GM21390 (cell line): ENCODE measurements around the gene PARVA.

Experiments
- ATAC-seq: cut with Tn5 transposase; IDR thresholded peaks from one replicate; pipeline ENCODE4 v1.9.1; 2021; ENCODE audit not compliant: unreplicated experiment

The PARVA gene

DNA sequence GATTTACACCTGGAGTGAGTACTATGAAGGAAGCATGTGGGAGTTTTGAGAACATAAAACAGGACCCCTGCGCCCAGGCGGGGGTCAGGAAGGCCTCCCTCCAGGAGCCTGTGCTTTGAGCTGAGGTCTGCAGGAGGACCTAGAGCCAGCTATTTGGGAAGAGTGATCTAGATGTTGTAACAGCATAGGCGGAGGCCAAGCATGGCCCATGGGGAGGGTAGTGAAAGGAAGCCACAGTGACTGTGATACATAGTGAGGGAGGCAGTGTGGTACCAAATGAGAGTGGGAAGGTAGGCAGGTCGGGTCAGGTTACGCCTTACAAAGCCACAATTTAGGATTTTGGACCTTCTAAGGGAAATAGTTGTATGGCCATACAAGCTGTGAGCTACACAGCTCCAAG is 147.5 kb downstream of the PARVA start:
- ATAC-seq, result no peak

DNA sequence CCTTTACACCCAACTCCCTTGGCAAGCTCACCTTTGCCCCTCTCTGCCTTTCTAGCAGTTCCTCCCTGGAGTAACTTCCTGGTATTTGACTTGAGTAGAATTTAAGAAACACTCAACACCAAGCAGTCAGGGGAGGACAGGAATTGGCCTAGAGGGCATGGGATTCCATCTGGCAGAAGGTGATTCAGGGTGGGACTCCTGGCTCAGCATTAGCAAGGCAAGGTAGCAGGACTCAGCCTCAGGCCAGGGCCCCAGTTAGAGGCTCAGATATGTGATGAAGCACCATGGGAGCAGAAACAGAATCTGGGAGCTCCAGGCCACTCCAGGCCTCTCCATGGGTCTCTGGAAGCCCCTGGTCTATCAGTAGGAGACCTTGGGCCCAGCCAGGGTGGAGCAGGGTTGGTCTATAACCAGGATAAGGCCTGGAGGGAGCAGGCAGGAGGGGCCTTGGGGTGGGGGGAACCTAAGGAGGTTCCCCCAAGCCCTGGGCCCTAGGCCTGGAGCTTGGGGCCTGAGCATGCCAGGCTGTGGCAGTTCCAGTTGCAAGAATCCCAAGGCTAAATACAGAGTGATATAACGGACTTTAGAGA is 148.2 kb downstream of the PARVA start:
- no peak for ATAC-seq

DNA sequence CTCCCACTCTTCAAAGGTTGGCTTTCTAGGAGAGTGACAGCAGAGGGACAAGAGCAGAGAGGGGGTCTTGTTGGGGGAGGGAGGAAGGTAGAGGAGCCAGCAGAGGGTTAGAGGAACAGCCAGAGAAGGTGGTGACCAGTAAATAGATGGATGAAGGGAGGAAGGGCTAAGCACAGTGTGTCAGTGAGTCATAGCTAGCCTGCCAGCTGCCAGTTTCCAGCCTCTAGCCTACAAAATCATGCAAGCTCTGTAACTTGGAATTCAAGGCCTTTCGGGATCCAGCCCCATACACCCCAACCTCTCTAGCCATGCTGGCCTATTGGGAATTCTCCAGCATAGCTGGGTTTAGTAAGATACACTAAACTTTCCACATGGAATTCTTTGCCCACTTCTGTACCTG is 149.4 kb downstream of the PARVA start:
- no peak for ATAC-seq

DNA sequence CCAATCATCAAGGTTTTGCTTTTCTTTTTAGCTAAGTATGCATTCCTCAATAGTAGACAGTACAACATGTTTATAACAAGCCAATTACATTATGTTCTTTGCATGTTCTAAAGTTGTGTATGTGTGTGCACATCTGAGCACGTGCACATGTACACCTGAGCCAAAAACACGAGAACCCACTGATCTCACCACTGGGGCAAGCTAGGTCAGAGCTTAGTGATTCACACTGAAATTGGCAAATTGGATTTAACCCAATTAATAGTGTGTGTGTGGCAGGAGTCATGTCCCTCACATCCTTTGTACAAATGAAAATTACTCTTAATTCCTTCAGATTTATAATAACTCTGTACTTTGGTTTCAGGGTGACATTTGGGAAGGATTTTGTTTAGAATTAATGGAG is 151.1 kb downstream of the PARVA start:
- no peak for ATAC-seq

DNA sequence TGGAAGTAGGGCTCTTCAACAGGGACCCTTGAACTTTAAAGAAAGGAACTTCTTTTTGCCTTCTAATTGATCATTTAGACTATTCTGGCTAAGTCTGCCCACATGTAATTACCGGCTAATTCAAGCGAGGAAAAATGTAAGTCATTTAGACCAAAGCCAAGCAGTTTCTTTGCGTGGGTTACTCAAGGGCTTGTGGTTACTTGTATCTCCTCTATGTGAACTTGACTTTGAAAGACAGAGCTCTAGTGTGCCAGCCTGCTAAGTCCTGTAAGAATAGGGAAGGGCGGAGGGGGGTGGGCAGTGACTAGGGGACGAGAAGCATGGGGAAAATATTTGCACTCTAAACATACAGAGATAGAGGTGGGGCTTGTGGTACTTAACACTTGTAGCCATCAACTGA is 151.7 kb downstream of the PARVA start:
- ATAC-seq, result no peak

DNA sequence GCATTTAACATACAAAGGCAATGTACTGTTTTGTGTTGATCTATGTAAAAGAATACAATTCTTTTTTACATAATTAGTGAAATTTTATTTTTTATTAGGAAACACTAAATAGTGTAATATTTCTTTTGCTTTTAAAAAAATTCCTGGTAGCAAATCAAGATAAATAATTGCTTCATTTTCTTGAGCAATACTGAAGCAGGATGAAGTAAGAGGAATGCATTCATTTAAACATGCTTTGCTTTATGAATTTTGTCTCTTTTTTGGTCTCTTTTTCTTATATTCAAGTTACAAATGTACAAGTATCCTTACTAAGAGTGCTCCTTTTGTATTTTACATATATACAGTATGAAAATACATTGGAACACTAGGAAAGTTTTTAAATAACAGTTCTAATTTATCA is 152.4 kb downstream of the PARVA start:
- no peak for ATAC-seq

DNA sequence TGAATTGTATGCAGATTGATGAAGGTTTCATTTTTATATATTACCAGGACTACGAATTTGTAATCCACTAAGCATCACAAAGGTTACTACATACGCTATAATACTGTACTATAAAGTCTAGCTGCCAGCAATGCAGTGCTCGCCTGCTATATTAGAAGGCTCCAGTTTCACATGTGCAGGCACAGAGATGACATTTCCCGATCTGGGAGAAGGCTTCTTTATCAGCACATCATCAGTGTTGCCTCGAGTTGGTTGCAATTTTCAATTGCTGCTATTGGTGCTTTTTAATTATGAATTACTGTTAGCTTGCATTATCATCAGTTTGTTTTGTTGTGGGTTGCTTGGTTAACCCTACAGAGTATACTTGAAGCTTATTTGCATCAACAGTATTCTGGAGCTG is 153.6 kb downstream of the PARVA start:
- ATAC-seq, result no peak

DNA sequence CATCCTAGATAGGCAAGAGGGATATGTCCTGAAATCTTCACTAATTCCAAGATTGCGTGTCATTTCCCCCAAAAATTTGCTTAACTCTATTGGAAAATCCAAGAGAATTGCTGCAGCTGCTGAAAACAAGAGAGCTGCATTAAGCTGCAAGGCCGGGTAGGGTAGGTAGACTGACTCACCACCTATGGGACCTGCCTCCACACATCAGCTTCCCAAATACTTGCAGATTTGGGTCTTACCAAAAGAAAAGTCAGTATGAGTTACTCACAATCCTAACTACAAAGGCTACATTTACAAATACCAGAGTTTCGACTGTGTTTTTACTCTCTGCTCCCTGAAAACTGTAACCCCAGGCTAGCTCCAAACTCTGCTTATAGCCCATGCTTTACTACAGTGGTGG is 154.3 kb downstream of the PARVA start:
- no peak for ATAC-seq

DNA sequence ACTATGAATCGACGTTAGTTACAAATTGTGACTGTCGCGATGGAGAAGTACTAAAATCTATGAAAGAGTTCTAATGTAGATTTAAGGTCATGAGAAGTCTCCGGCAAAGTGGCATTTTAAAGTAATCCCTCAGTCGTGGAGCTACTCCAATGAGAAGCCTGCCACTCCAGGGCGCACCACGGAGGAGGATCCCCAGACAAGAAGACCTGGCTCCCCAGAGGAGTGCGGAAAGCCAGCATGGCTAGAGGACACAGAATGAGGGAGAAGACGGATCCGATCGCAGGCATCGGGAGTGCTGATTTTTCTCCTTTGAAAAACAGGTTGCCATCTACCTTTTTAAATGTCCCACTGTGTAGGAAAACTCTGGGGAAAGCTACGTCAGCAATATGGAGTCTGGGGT is 155.2 kb downstream of the PARVA start:
- ATAC-seq, result no peak

DNA sequence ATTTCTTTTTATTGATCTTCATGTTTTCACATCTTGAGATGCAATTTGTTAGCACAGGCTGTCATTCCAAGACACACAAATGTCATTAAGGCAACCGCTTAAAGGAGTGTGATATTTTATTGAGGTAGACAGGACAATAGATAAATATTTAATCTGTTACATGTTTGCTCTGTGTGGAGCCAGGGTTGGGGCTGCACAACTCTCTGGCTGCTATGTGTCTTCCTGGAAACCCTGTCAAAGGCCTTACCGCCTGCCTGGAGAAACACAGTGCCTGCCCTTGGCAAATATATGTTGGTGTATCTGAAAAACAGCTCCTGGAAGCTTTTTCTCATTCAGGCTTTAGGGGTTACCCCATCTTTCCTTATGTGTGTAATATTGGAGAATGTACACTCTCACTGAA is 157.2 kb downstream of the PARVA start:
- no peak for ATAC-seq

DNA sequence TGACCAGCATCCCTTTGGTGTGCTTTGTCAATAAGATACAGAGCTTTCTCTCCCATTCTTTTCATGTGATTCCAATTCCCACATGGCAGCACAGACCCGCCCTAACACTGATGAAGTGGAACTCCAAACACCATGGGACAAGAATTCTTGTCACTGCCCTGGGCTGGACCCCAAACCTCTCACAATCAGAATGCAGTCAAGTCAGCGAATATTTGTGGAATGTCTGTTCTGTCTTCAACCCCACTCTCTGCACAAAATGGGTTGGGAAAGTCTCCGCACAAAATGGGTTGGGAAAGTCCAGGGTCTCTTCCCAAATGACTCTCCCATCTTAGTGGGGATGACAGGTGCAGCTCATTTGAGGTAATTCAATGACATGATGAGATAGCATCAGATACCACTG is 157.9 kb downstream of the PARVA start:
- ATAC-seq, result no peak

DNA sequence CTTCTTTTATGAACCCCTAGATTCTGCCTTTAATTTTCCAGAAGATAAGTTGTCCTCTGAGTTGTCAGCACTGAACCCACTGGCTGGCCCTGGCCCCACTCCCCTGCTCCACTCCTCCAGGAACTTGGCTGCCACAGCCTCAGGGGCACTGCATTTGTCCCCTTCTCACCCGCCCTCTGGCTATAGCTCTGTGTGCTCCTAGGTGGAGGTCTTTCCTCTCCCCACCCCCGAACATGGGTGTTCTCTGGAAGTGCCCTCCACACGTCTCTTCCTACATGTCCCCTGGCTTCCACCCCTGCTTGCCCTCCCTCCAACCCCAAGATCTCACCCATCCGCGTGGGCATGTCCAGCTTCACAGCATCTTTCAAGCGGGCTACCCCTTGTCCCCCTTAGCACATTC is 159.2 kb downstream of the PARVA start:
- ATAC-seq, result no peak

DNA sequence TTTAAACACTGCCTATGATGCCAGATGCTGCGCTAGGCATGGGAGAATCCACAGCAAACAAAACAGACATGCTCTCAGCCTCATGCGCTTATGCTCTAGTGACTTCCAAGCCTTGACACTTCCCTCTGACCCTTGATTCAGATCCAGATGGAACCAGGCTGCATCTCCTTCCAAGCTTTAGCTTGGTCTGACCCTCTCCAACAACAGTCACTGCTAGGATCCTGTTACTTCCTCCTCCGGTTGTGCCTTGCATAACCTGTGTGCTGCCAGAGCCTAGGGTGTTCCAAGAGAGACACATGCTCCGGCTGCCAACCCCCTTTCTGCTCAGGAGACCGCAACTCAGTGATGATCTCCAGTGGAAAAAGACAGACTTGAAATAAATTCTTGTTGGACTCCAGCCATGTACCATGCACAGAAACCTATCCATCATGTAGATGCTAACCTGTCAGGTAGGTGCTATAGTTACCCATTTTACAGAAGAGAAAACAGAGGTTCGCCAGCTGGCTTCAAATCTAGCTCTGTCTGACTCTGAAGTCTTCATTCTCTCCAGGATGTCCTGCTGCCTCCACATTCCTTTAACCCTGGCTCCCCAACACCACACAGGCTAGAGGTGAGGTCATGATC is 160.5 kb downstream of the PARVA start:
- no peak for ATAC-seq

DNA sequence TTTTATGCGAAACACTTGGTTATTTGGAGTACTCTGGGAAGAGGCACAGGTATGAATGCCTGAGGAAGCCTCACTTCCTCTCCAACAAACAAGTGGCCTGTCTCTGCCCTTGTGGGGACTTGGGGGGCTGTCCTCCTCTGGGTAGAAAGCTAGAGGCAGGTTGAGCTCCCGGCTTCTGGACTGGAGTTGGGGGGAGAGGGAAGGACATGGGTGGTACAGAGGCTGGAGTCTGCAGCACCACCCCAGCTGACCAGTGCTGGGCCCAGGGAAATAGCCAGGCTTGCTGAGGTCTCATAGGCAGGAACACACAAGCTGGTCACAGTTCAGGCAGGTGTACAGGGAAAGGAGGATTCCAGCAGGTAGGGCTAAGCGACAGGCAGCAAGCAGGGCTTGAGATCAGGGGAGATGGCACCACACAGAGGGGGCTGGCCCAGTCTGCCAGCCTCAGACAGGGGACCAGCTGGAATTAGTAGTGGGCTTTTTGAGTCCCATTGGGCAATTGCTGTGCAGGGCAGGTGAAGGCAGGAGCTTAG is 161.6 kb downstream of the PARVA start:
- ATAC-seq, result no peak

DNA sequence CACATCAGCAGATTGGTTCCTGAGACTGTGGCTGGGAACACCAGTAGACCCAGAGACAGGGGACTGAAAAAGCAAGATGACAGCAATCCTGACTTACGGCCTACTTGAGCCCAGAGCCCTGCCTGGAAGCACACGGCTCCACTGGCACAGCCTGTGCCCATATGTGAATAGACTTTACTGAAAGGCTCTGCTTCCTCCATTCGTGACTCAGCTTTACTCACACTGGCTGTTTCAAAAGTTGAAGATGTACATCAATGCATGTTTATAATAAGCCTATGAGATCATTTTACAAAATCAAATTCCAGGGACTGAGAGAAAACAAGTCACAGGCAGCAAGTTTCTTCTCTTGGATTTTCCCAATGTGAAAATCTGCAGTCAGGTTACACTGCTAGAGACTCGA is 162.2 kb downstream of the PARVA start:
- ATAC-seq, result no peak

DNA sequence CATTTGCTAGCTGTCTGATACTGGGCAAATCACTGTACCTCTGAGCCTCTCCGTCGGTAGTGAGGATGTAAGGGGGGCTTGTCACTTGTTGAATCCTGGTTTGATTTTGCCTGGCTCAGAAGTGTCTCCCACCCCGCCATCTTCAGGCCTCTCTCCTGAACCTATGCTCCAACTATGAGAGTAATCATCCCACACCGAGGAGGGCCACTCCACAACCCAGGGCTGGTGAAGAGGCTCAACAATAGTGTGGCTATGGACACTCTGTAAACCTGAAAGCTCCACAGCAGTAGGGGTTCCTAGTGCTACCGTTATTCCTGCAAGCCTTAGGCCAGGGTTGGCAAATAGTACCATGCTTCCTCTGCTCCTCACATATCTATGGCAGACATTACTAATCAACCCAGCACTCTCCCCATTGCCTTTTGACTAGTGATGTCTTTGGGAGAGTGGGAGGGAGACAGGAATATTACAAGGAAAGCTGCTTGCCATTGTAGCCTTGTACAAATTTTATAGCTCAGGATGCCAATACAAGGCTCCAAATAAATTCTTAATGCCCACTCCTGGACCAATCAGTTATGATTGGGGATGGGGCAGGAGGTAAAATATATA is 162.8 kb downstream of the PARVA start:
- no peak for ATAC-seq

DNA sequence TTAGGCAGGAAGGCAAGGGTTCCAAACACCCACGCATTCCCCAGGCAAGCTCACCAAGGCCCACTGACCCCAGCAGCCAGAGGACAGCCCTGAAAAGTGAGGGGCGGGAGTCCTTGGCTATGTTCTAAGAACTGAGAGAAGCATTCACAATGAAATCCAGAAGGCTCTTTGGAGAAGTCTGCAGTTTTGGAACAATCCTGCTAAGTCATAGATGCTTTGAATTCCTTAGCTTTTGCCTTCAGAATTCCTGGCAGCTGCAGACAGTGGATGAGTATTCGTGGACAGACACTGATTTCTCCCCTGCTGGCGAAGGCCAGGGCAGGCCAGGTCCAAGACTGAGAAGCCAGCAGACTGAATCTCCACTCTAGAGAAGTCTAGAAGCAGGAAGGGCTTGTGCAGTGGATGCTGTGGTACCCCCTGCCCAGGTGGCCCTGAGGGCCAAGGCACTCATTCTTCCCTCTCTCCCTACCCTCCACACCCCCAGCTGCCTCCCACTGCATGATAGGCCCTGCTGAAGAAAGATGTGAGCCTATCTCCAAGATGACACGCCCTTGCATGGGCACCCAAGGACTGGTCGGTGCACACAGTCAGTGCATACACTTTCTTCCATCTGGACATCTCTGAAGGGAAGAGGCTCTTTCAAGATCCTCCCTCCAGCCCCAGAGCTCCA is 163.7 kb downstream of the PARVA start:
- no peak for ATAC-seq

DNA sequence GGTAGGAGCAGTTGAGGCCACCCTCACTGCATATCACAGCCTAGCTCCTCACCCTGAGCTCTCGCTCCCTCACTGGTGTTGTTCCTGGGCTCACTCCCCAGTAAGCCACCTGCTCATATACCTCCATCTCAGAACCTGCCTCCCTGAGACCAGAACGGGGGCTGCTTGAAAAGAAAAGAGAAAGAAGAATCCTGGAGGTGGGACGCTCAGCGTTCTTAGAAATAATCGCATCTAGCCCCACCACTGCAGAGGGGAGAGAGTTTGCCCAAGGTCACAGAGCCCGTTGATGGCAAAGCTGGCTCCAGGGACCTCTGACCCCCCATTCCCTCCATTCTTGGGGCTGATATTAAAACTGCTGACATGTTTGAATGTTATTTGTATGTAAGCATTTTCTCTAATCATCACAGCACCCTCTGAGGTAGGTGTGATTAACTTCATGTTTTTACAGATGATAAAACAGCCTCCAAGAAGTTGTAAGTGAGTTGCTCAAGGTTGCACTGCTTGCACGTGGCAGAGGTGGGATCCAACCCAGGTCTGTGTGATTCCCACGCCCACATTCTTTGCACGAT is 164.3 kb downstream of the PARVA start:
- no peak for ATAC-seq

DNA sequence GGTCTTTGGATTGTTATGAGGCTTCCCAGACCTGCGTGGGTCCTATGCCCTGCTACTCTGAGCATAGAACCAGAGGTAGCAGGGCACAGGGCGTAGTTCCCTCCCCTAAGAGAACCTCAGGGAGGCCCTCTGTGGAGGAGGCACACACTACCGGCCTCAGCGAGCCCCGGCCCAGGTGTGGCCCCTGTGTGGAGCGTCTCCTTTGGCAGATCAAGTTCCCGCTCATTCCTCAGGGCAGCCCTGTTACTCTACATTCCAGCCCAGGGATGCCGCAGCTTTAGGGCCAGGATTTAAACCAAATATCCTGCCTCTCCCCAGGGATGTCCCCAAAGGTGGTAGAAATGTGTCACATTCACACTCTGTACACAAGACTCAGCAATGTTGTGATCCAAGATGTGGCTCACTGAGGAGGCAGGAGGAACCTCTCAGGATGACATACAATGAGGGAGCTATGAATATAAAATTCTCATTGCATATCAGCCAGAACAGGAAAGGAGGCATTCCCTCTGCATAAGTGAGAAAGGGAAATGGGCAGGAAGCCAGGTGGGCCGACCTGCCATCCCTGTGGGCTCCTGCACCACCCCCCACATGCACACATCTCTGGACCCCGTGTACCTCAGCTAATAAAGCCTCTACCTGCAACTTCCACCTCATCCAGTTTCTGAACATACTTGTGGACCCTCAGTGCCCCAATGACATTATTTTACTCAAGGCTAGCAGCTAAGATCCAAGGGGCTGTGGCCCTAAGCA is 165.0 kb downstream of the PARVA start:
- no peak for ATAC-seq

DNA sequence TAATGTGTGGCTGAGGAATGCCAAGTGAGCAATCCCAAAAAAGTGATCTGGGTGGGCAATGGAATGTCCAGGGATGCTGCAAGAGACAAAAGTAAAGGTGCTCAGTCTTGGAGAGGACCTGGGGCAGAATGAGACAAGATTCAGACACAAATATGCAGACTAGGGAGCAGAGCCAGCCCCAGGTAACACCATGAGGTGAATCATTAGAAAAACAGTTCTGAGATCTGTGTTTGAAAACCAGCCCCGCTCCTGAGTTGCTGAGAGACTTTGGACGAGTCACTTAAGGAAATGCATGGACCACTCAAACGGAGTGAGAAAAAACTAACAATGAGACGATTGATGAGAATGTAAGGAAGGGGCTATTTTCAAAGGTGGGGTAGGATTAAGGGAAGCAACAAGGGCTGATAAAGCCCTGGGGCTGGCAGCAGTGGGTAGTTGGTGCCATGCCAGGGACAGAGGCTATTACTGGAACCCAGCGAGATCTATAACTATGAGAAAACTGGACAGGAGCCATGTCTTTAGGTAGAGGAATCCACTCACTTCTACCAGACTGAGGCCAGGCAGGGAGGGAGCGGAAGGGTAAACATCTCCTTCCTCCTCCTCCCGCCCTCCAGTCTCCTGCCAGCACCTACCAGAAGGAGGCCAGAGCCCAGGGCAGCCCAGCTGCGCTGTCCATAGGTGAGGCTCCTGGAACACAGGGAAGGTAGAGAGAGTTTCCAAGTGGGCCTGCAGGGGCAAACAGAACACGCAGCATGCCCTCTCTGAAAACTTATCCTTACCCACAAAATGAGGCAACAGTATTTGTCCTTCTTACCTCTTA is 166.4 kb downstream of the PARVA start:
- no peak for ATAC-seq
